IMR-90 (cell line): Measurements from ENCODE around the gene DUXA. TPM values are rescaled to one million over a fixed set of nuclear protein-coding genes. Genes with fewer than 3 reads are reported as not detected.

Experiments
- ATAC-seq: fragments of 200-7000 bp; cut with Tn5 transposase; 2 replicates; pipeline ENCODE4 v1.9.1; 2020; ENCODE audit warnings: low read depth, mild to moderate bottlenecking, moderate library complexity
- BruUV-seq: library from RNA; stranded (reverse); fragments of 400-500 nt; replicated peaks from 2 replicates; lab custom pipeline; 2021; lab: Mats Ljungman, UMichigan
- CTCF ChIA-PET: fragments of 300-600 bp; formaldehyde crosslinking; extraction: SDS; loops from one replicate; lab custom pipeline; 2021; ENCODE audit warnings: antibody characterized with exemption; lab: Yijun Ruan, JAX
- POLR2A ChIA-PET: fragments of 300-600 bp; sonication (Branson Sonifier 250); formaldehyde crosslinking; loops from one replicate; lab custom pipeline; 2022; ENCODE audit warnings: antibody characterized with exemption; ENCODE audit not compliant: unreplicated experiment; lab: Charles Lee
- DNase-seq: peaks from one replicate; pipeline ENCODE4 v3.0.0; 2013
- H2AFZ ChIP-seq: replicated peaks from 2 replicates; pipeline ENCODE3; 2013; ENCODE audit warnings: low read length, mild to moderate bottlenecking; ENCODE audit not compliant: poor library complexity
- H2AK5ac ChIP-seq: 2 replicates; pipeline ENCODE4 v1.6.1; 2013; ENCODE audit warnings: low read depth, low read length, inconsistent platforms
- H2AK9ac ChIP-seq: replicated peaks from 2 replicates; pipeline ENCODE3; 2013; ENCODE audit warnings: mild to moderate bottlenecking, low read depth, low read length, moderate library complexity; ENCODE audit not compliant: poor library complexity
- H2BK120ac ChIP-seq: 2 replicates; pipeline ENCODE4 v1.6.1; 2013; ENCODE audit warnings: low read depth, low read length, inconsistent platforms
- H2BK15ac ChIP-seq: 3 replicates; pipeline ENCODE4 v1.6.1; 2013; ENCODE audit warnings: low read depth, low read length, inconsistent platforms
- H2BK20ac ChIP-seq: 2 replicates; pipeline ENCODE4 v1.6.1; 2013; ENCODE audit warnings: low read depth, mild to moderate bottlenecking, inconsistent platforms, low read length, moderate library complexity
- H2BK5ac ChIP-seq: 2 replicates; pipeline ENCODE4 v1.6.1; 2013; ENCODE audit warnings: mild to moderate bottlenecking, low read depth, low read length, inconsistent platforms; ENCODE audit not compliant: poor library complexity, severe bottlenecking
- H3K14ac ChIP-seq: replicated peaks from 2 replicates; pipeline ENCODE4 v1.6.1; 2013; ENCODE audit warnings: low read depth, low read length, inconsistent platforms
- H3K18ac ChIP-seq: 2 replicates; pipeline ENCODE4 v1.6.1; 2013; ENCODE audit warnings: low read depth, low read length, control low read depth
- H3K23ac ChIP-seq: 2 replicates; pipeline ENCODE4 v1.6.1; 2013; ENCODE audit warnings: low read depth, low read length, inconsistent platforms
- H3K27ac ChIP-seq: 2 replicates; pipeline ENCODE4 v1.5.1; 2013; ENCODE audit warnings: mild to moderate bottlenecking, control low read depth, low read length; ENCODE audit not compliant: insufficient read depth
- H3K27me3 ChIP-seq: 2 replicates; pipeline ENCODE4 v1.6.1; 2013; ENCODE audit warnings: low read length; ENCODE audit not compliant: control insufficient read depth, insufficient read depth
- H3K36me3 ChIP-seq: 2 replicates; pipeline ENCODE4 v1.6.1; 2013; ENCODE audit warnings: low read length, mixed read lengths; ENCODE audit not compliant: control insufficient read depth, insufficient read depth
- H3K4ac ChIP-seq: 2 replicates; pipeline ENCODE4 v1.6.1; 2013; ENCODE audit warnings: low read depth, low read length, inconsistent platforms
- H3K4me1 ChIP-seq: 2 replicates; pipeline ENCODE4 v1.6.1; 2013; ENCODE audit warnings: low read length, mixed read lengths; ENCODE audit not compliant: control insufficient read depth, insufficient read depth
- H3K4me2 ChIP-seq: 2 replicates; pipeline ENCODE4 v1.6.1; 2013; ENCODE audit warnings: low read depth, mild to moderate bottlenecking, control low read depth, low read length, moderate library complexity
- H3K4me3 ChIP-seq: 2 replicates; pipeline ENCODE4 v1.5.1; 2013; ENCODE audit warnings: low read depth, mild to moderate bottlenecking, control low read depth, low read length, moderate library complexity; ENCODE audit not compliant: insufficient read depth
- H3K56ac ChIP-seq: 2 replicates; pipeline ENCODE4 v1.6.1; 2013; ENCODE audit warnings: low read length, inconsistent platforms; ENCODE audit not compliant: insufficient read depth; ENCODE audit errors: extremely low read depth
- H3K79me1 ChIP-seq, 2 experiments: 2 replicates each; pipeline ENCODE4 v1.6.1; 2013; ENCODE audit warnings: low read length in 2 of 2, inconsistent platforms in 1 of 2, low read depth in 1 of 2
- H3K9ac ChIP-seq: 2 replicates; pipeline ENCODE4 v1.6.1; 2013; ENCODE audit warnings: low read depth, low read length, control low read depth
- H3K9me1 ChIP-seq: 2 replicates; pipeline ENCODE4 v1.6.1; 2013; ENCODE audit warnings: low read length, inconsistent platforms; ENCODE audit not compliant: insufficient read depth
- H3K9me3 ChIP-seq: 2 replicates; pipeline ENCODE4 v1.6.1; 2013; ENCODE audit warnings: low read length; ENCODE audit not compliant: control insufficient read depth, insufficient read depth
- H4K20me1 ChIP-seq: 2 replicates; pipeline ENCODE4 v1.6.1; 2013; ENCODE audit warnings: low read length, inconsistent platforms; ENCODE audit not compliant: insufficient read depth
- H4K5ac ChIP-seq: 2 replicates; pipeline ENCODE4 v1.6.1; 2013; ENCODE audit warnings: mild to moderate bottlenecking, low read depth, low read length, control low read depth
- H4K8ac ChIP-seq, 2 experiments: 2 replicates each; pipeline ENCODE4 v1.6.1; 2013; ENCODE audit warnings: low read depth in 2 of 2, low read length in 2 of 2, control low read depth in 1 of 2, inconsistent platforms in 1 of 2
- H4K91ac ChIP-seq: 2 replicates; pipeline ENCODE4 v1.6.1; 2013; ENCODE audit warnings: low read depth, low read length, inconsistent platforms; ENCODE audit not compliant: insufficient read depth
- CHD1 ChIP-seq: IDR thresholded peaks from 2 replicates; pipeline ENCODE4 v1.6.1; 2012; ENCODE audit warnings: low read depth, low read length, improper control_type of control experiment
- CTCF ChIP-seq: conservative IDR thresholded peaks from 2 replicates; pipeline ENCODE4 v1.5.1; 2012; ENCODE audit warnings: mild to moderate bottlenecking, low read depth, low read length, improper control_type of control experiment
- MAFK ChIP-seq: IDR thresholded peaks from 2 replicates; pipeline ENCODE4 v1.6.1; 2012; ENCODE audit warnings: low read depth, low read length, improper control_type of control experiment
- MAZ ChIP-seq: IDR thresholded peaks from 2 replicates; pipeline ENCODE4 v1.6.1; 2012; ENCODE audit warnings: low read depth, mild to moderate bottlenecking, low read length, improper control_type of control experiment, moderate library complexity, borderline replicate concordance
- POLR2A ChIP-seq: IDR thresholded peaks from 2 replicates; pipeline ENCODE4 v1.6.1; 2012; ENCODE audit warnings: mild to moderate bottlenecking, low read depth, low read length
- RFX5 ChIP-seq: IDR thresholded peaks from 2 replicates; pipeline ENCODE4 v1.8.0; 2012; ENCODE audit warnings: low read depth, mild to moderate bottlenecking, low read length, moderate library complexity
- WGBS, 2 experiments: methylation state at CpG; one replicate each; pipeline versions ENCODE4 v1.1.5 to v1.1.7; 2013; ENCODE audit warnings: missing lambda C conversion rate in 2 of 2; ENCODE audit not compliant: insufficient read length in 1 of 2; ENCODE audit errors: extremely low coverage in 2 of 2; 5-methylcytosine and 5-hydroxymethylcytosine counted together
- dilution Hi-C: fragments of 300-500 bp; cut with HindIII; formaldehyde crosslinking; loops from one replicate; pipeline ENCODE4 v1.14.3; 2018; ENCODE audit warnings: low sequenced_read_pairs; ENCODE audit not compliant: unreplicated experiment
- in situ Hi-C: fragments of 300-500 bp; cut with MboI; formaldehyde crosslinking; loops from 3 replicates; pipeline ENCODE4 v1.14.3; 2019; ENCODE audit warnings: low sequenced_read_pairs, inconsistent platforms, mixed read lengths
- intact Hi-C: fragments of 100-400 bp; cut with micrococcal nuclease; formaldehyde crosslinking; loops from 2 replicates; pipeline ENCODE4 v1.10.0; 2022
- polyA plus RNA-seq, 3 experiments: library from polyadenylated mRNA; depleted of rRNA; stranded (reverse); fragments of >200 nt; gene quantifications; 2 replicates each; pipeline ENCODE4 v1.2.3, GENCODE V29; 2012; ENCODE audit warnings: low replicate concordance in 1 of 3
- total RNA-seq: library from RNA; depleted of rRNA; stranded (reverse); fragments of >200 nt; gene quantifications from 2 replicates; pipeline ENCODE4 v1.2.3, GENCODE V29; 2012
- TF ChIP-seq, protein P1 (sequence below): fragments of 150-350 bp; IDR thresholded peaks from 2 replicates; pipeline ENCODE4 v1.6.1; 2017; ENCODE audit warnings: mild to moderate bottlenecking, antibody characterized with exemption, low read length, low read depth
- TF ChIP-seq, protein P2 (sequence below): fragments of 150-350 bp; IDR thresholded peaks from 2 replicates; pipeline ENCODE4 v1.6.1; 2016; ENCODE audit warnings: low read depth, mild to moderate bottlenecking, low read length, moderate library complexity, borderline replicate concordance

DUXA gene
- total and polyA plus RNA-seq, 2 of the 4 experiments (the other 2 are of a cell fraction), result not detected

DNA sequence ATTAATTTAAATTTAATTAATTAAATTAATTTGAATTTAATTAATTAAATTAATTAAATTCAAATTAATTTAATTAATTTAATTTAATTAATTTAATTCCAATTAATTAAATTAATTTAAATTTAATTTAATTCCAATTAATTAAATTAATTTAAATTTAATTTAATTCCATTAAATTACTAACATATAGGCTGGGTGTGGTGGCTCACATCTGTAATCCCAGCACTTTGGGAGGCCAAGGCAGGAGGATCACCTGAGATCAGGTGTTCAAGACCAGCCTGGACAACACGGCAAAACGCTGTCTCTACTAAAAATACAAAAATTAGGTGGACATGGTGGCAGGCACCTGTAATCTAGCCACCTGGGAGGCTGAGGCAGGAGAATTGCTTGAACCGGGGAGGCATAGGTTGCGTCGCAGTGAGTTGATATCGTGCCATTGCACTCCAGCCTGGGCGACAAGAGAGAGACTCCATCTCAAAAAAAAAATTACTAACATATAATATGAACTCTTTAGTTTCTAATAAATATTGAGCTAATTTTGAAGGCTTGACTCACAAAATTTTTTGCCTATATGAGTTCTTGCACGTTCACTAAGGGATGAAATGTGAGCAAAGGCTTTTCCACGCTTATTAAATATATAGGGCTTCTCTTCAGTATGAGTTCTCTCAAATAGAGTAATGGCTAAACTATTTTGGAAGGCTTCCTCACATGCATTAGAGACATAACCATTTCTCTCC, 56.5 kb downstream of the DUXA start:
- ChIA-PET CTCF (no interaction called here), POLR2A (no interaction called here)
- H3K36me3 ChIP-seq, result no peaks in the 10 kb centered on the region
- H3K9me3 ChIP-seq, result peaks cover 24% of the 10 kb centered on the region
- H2BK120ac ChIP-seq, result no peak overlapping the region
- intact Hi-C loops (no loop called here), dilution Hi-C loops (no loop called here), in situ Hi-C loops (no loop called here)
- ATAC-seq, result no peak
- H4K91ac ChIP-seq, result no peak overlapping the region
- no peak overlapping the region for H3K27ac ChIP-seq
- H4K8ac ChIP-seq, result no peak overlapping the region
- H2AFZ ChIP-seq, result no peak overlapping the region
- no peak overlapping the region for H2BK20ac ChIP-seq
- H3K14ac ChIP-seq, result no peak overlapping the region
- no peak overlapping the region for H3K4me2 ChIP-seq
- H3K4me3 ChIP-seq, result no peak overlapping the region
- H3K9me1 ChIP-seq, result no peaks in the 10 kb centered on the region
- no peak overlapping the region for H2AK5ac ChIP-seq
- no peak overlapping the region for H3K9ac ChIP-seq
- no peak overlapping the region for H2BK5ac ChIP-seq
- WGBS, 2 experiments, result no CpG with 5 or more reads among the region's 9 CpGs
- H3K27me3 ChIP-seq, result no peaks in the 10 kb centered on the region
- TF ChIP-seq MAZ (no peak), CHD1 (no peak), MAFK (no peak), CTCF (no peak), POLR2A (no peak), RFX5 (no peak)
- TF ChIP-seq, protein P1, sequence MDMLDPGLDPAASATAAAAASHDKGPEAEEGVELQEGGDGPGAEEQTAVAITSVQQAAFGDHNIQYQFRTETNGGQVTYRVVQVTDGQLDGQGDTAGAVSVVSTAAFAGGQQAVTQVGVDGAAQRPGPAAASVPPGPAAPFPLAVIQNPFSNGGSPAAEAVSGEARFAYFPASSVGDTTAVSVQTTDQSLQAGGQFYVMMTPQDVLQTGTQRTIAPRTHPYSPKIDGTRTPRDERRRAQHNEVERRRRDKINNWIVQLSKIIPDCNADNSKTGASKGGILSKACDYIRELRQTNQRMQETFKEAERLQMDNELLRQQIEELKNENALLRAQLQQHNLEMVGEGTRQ, result no peak
- TF ChIP-seq, protein P2, sequence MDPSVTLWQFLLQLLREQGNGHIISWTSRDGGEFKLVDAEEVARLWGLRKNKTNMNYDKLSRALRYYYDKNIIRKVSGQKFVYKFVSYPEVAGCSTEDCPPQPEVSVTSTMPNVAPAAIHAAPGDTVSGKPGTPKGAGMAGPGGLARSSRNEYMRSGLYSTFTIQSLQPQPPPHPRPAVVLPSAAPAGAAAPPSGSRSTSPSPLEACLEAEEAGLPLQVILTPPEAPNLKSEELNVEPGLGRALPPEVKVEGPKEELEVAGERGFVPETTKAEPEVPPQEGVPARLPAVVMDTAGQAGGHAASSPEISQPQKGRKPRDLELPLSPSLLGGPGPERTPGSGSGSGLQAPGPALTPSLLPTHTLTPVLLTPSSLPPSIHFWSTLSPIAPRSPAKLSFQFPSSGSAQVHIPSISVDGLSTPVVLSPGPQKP, result no peak
- no peaks in the 10 kb centered on the region for H3K79me1 ChIP-seq
- no peak for DNase-seq
- H3K4me1 ChIP-seq, result no peaks in the 10 kb centered on the region
- BruUV-seq, result no TSS peak
- no peak overlapping the region for H3K56ac ChIP-seq
- no peak overlapping the region for H3K18ac ChIP-seq
- H2AK9ac ChIP-seq, result no peak overlapping the region
- no peak overlapping the region for H3K23ac ChIP-seq
- no peaks in the 10 kb centered on the region for H4K20me1 ChIP-seq
- H2BK15ac ChIP-seq, result no peak overlapping the region
- no peak overlapping the region for H4K5ac ChIP-seq
- H3K4ac ChIP-seq, result no peak overlapping the region
